ENCODE measurements around the gene PAX7.

DNA sequence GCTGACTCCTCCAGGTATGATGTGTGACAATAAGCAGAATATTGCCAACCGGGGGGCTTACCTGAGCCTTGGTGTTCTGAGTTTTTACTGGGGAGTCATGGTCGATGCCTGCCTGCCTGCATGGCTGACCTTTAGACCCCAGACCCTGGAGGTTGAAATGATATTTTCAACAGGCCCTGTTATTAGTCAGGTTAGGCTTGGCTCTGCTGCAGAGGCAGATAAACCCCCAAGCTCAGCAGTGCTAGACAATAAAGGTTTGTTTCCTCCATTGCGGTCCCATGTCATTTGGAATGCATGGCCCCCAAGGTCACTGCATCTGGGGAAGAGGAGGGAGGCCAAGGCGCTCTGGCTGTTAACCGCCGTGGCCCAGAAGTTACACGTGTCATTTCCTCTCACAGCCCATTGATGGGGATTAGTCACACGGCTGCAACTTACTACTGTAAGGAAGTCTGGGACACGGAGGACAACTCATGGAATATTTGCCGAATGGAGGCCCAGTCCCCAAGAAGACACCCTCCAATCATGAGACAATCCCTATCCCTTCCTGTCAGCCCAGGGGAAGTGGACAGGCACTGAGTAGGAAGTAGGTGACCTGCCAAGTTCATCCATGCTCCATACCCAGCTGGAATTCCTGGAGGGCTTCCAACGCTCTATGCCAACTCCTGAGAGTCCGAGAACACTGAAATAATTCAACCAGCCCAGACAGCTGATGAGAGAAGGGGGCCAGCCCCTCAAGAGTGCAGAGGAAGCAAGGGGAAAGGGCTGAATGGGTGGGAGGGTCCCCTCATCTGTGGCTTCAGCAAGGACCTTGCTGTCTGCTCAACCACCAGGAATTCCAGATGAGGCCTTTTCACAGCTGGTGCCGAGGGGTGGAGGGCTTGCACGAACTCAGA, 131.5 kb downstream of the PAX7 start:
- TF ChIP-seq, protein P1, sequence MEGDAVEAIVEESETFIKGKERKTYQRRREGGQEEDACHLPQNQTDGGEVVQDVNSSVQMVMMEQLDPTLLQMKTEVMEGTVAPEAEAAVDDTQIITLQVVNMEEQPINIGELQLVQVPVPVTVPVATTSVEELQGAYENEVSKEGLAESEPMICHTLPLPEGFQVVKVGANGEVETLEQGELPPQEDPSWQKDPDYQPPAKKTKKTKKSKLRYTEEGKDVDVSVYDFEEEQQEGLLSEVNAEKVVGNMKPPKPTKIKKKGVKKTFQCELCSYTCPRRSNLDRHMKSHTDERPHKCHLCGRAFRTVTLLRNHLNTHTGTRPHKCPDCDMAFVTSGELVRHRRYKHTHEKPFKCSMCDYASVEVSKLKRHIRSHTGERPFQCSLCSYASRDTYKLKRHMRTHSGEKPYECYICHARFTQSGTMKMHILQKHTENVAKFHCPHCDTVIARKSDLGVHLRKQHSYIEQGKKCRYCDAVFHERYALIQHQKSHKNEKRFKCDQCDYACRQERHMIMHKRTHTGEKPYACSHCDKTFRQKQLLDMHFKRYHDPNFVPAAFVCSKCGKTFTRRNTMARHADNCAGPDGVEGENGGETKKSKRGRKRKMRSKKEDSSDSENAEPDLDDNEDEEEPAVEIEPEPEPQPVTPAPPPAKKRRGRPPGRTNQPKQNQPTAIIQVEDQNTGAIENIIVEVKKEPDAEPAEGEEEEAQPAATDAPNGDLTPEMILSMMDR (conservative IDR thresholded peaks at IDR 0.05): no peak
- no peak for TF ChIP-seq ZFX (IDR thresholded peaks at IDR 0.05)

Data from C4-2B (cell line).